Activated CD4-positive, alpha-beta T cell treated with anti-CD3 and anti-CD28 coated beads for 36 hours (primary cell): ENCODE data around the gene RPTOR. TPM values are rescaled to one million over a fixed set of nuclear protein-coding genes. Genes with fewer than 3 reads are reported as not detected.

Experiments
- ATAC-seq: fragments of 200-7000 bp; cut with Tn5 transposase; one replicate; pipeline ENCODE4 v1.10.0; 2021; ENCODE audit warnings: mild to moderate bottlenecking, moderate library complexity
- CTCF ChIA-PET: fragments of 350-600 bp; sonication (Branson Sonifier 250); formaldehyde crosslinking; loops from one replicate; lab custom pipeline; 2021; ENCODE audit warnings: antibody characterized with exemption; lab: Charles Lee
- POLR2A ChIA-PET: fragments of 350-600 bp; sonication (Branson Sonifier 250); formaldehyde crosslinking; loops from one replicate; lab custom pipeline; 2021; ENCODE audit warnings: antibody characterized with exemption, inconsistent platforms; lab: Charles Lee
- DNase-seq: peaks from one replicate; pipeline ENCODE4 v3.0.0-alpha.2; 2020
- H3K27ac Mint-ChIP-seq: one replicate; pipeline ENCODE4 v1.8.0; 2021; ENCODE audit warnings: mixed read lengths
- H3K27me3 Mint-ChIP-seq: one replicate; pipeline ENCODE4 v1.8.0; 2021; ENCODE audit warnings: mixed read lengths
- H3K36me3 Mint-ChIP-seq: one replicate; pipeline ENCODE4 v1.8.0; 2021; ENCODE audit warnings: low read depth, mixed read lengths
- H3K4me1 Mint-ChIP-seq: one replicate; pipeline ENCODE4 v1.8.0; 2021; ENCODE audit warnings: mixed read lengths
- H3K4me3 Mint-ChIP-seq: one replicate; pipeline ENCODE4 v1.8.0; 2021; ENCODE audit warnings: mild to moderate bottlenecking, moderate library complexity, mixed read lengths
- H3K9me3 Mint-ChIP-seq: one replicate; pipeline ENCODE4 v1.8.0; 2021; ENCODE audit warnings: low read depth, mixed read lengths
- intact Hi-C, 2 experiments: fragments of 100-400 bp; cut with DNase I in 1 of 2; cut with micrococcal nuclease in 1 of 2; formaldehyde crosslinking; loops; one replicate each; pipeline versions ENCODE4 v1.14.2 to v1.15.1; 2022 to 2024; cut with DNase I, micrococcal nuclease
- total RNA-seq, 2 experiments: library from RNA; stranded (reverse); gene quantifications; one replicate each; pipeline ENCODE4 v1.2.3, GENCODE V29; 2021

Gene RPTOR
- total RNA-seq, 2 experiments from 2014 or later: 48.6 to 58.1 TPM

GRCh38 chr17:80857756-80858171 is 313.1 kb downstream of the RPTOR start:
- intact Hi-C loops: loop anchor here in 1 of 2 experiments (2.0 to 5.0 kb wide), 2 partner anchors 33 to 95 kb away; no protein-coding TSS in a partner anchor
- H3K4me1 Mint-ChIP-seq: peaks cover 73% of the 10 kb centered on the region
- peaks cover 56% of the 10 kb centered on the region for H3K36me3 Mint-ChIP-seq
- no peak overlapping the region for H3K4me3 Mint-ChIP-seq
- peak overlapping the region; percentile 92 for H3K27ac Mint-ChIP-seq
- H3K27me3 Mint-ChIP-seq: no peaks in the 10 kb centered on the region
- no peak for ATAC-seq
- peaks cover 2% of the 10 kb centered on the region for H3K9me3 Mint-ChIP-seq
- ChIA-PET CTCF (interaction anchor here (1.1 to 1.3 kb wide), 2 partner anchors 14 to 41 kb away, joined by 3 read pairs; no protein-coding TSS in a partner anchor), POLR2A (interaction anchor here (0.5 kb wide), 1 partner anchor 97 kb away, joined by 3 read pairs; no protein-coding TSS in a partner anchor)
- no peak for DNase-seq

DNA sequence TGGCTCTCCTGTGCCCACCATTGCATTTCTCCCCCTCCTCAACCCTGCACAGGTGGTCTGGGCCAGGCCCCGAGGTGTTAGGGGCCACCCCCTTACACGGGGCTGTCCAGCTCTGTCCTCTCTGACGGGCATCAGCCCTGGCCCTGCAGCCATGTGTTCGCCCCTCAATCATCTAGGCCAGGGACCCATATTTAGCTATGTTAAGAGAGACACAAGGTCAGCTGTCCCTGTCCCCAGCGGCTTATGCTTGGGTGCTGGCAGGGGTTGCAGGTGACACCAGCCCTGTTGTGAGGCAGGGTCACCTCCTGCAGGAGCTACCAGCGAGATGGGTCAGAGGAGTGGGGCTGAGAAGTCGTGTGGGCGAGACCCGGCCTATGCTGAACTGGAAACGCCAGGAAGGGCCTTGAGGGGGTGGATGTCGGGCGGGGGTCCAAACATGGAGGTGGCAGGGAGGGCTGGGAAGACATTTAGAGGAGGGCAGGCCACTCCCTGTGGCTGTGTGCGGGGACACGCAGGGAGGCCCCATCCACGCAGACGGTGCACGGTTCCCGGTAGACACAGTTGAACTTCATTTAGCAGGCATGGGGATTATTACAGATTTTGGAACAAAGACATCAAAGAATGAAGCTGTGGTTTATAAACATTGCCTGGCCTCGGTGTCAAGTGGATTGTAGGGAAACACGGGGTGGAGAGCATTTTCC is 313.8 kb downstream of the RPTOR start:
- Mint-ChIP-seq H3K4me3 (no peak overlapping the region), H3K36me3 (peaks cover 61% of the 10 kb centered on the region), H3K27ac (peak overlapping the region; percentile 92), H3K9me3 (peaks cover 8% of the 10 kb centered on the region), H3K4me1 (peaks cover 80% of the 10 kb centered on the region), H3K27me3 (no peaks in the 10 kb centered on the region)
- DNase-seq (no peak), ATAC-seq (no peak)
- ChIA-PET POLR2A (interaction anchor here (0.5 kb wide), 1 partner anchor 98 kb away, joined by 3 read pairs; no protein-coding TSS in a partner anchor), CTCF (interaction anchor here (1.0 to 1.8 kb wide), 3 partner anchors 11 to 84 kb away, joined by 3 to 6 read pairs (median 3); no protein-coding TSS in a partner anchor)
- intact Hi-C loops: loop anchor here in 1 of 2 experiments (5.0 kb wide), 1 partner anchor 96 kb away; no protein-coding TSS in a partner anchor

- ATAC-seq: no peak
- DNase-seq: no peak
- ChIA-PET CTCF (interaction anchor here (0.6 to 1.8 kb wide), 5 partner anchors 10 to 85 kb away, joined by 3 to 6 read pairs (median 3); no protein-coding TSS in a partner anchor), POLR2A (no interaction called here)
- intact Hi-C loops: loop anchor here in 1 of 2 experiments (5.0 kb wide), 1 partner anchor 97 kb away; no protein-coding TSS in a partner anchor
- Mint-ChIP-seq H3K4me3 (no peak overlapping the region), H3K9me3 (peaks cover 12% of the 10 kb centered on the region), H3K36me3 (peaks cover 69% of the 10 kb centered on the region), H3K4me1 (peaks cover 88% of the 10 kb centered on the region), H3K27me3 (no peaks in the 10 kb centered on the region), H3K27ac (peak overlapping the region; percentile 92)
Observed at GRCh38 chr17:80859002-80859941, 314.6 kb downstream of the RPTOR start.

DNA sequence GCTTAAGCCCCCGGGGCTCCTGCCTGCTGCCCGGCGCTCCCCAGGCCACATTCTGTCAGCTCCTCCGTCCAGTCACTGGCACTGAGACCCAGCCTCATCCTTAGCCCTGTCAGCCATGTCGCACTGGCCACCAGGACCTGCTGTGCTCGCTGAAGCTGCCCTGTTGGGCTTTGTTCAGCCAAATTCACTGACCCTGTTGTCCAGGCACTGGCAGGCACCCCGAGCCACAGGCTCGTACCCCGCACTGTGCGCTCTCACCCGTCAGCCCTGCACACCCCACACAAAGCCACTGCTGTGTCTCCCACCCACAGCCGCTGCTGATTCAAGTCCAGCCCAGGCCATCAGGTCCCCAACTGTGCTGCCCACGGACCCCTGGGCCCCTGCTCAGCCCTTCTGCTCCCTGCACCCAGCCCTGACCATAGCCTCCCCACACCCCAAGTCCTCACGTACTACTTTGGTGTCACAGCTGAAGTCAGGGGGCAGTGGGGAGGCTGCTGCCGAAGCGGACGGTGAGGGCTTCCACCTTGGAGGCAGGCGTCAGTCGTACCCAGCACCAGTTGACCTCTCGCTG is 315.5 kb downstream of the RPTOR start:
- H3K36me3 Mint-ChIP-seq: peaks cover 69% of the 10 kb centered on the region
- peaks cover 15% of the 10 kb centered on the region for H3K9me3 Mint-ChIP-seq
- H3K4me1 Mint-ChIP-seq: peaks cover 90% of the 10 kb centered on the region
- H3K27me3 Mint-ChIP-seq: no peaks in the 10 kb centered on the region
- DNase-seq (no peak), ATAC-seq (no peak)
- intact Hi-C loops: no loop called here
- ChIA-PET POLR2A (no interaction called here), CTCF (interaction anchor here (0.6 to 1.8 kb wide), 3 partner anchors 9 to 61 kb away, joined by 3 to 6 read pairs (median 4); no protein-coding TSS in a partner anchor)
- H3K4me3 Mint-ChIP-seq: no peak overlapping the region
- H3K27ac Mint-ChIP-seq: peak overlapping the region; percentile 72

GRCh38 chr17:80860703-80861417 is 316.2 kb downstream of the RPTOR start:
- H3K4me3 Mint-ChIP-seq: no peak overlapping the region
- ChIA-PET POLR2A (no interaction called here), CTCF (interaction anchor here (1.8 kb wide), 1 partner anchor 8 kb away, joined by 6 read pairs; no protein-coding TSS in a partner anchor)
- peak overlapping the region; percentile 87 for H3K27ac Mint-ChIP-seq
- no peaks in the 10 kb centered on the region for H3K27me3 Mint-ChIP-seq
- ATAC-seq (no peak), DNase-seq (no peak)
- intact Hi-C loops: no loop called here
- H3K9me3 Mint-ChIP-seq: peaks cover 15% of the 10 kb centered on the region
- peaks cover 63% of the 10 kb centered on the region for H3K36me3 Mint-ChIP-seq
- peaks cover 89% of the 10 kb centered on the region for H3K4me1 Mint-ChIP-seq

DNA sequence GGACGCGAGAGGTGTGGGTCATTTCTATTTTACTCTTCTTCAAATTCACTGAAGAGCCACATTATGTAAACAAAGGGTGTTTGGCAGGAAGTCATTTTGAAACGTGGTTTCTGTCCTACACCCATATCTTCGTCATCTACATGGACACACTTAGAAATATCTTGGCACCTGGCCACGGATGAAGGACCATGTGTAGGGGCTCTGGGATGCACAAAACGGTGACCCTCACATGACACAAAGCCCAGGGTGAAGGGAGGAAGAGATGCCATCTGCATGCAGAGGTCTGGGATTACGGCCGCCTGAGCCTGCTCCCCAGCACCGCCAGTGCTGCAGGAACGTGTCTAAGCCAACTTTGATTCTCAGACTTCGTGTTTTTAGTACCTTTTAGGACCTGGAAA is 316.8 kb downstream of the RPTOR start:
- ATAC-seq: no peak
- ChIA-PET POLR2A (no interaction called here), CTCF (interaction anchor here (1.0 to 1.4 kb wide), 4 partner anchors 9 to 78 kb away, joined by 4 read pairs; no protein-coding TSS in a partner anchor)
- Mint-ChIP-seq H3K36me3 (peaks cover 61% of the 10 kb centered on the region), H3K9me3 (peaks cover 15% of the 10 kb centered on the region), H3K4me1 (peaks cover 86% of the 10 kb centered on the region), H3K4me3 (no peak overlapping the region), H3K27ac (peak overlapping the region; percentile 87), H3K27me3 (no peaks in the 10 kb centered on the region)
- intact Hi-C loops: no loop called here
- no peak for DNase-seq

- peaks cover 60% of the 10 kb centered on the region for H3K36me3 Mint-ChIP-seq
Observed at GRCh38 chr17:80861892-80862291, 317.3 kb downstream of the RPTOR start.

GRCh38 chr17:80862481-80862961 is 317.9 kb downstream of the RPTOR start:
- CTCF ChIA-PET: interaction anchor here (1.0 to 1.4 kb wide), 4 partner anchors 8 to 79 kb away, joined by 4 read pairs; no protein-coding TSS in a partner anchor
- Mint-ChIP-seq H3K27me3 (no peaks in the 10 kb centered on the region), H3K9me3 (peaks cover 15% of the 10 kb centered on the region), H3K36me3 (peaks cover 58% of the 10 kb centered on the region), H3K4me1 (peaks cover 85% of the 10 kb centered on the region), H3K27ac (peak overlapping the region; percentile 87), H3K4me3 (no peak overlapping the region)
- no peak for ATAC-seq
- intact Hi-C loops: no loop called here
- POLR2A ChIA-PET: interaction anchor here (0.6 kb wide), 1 partner anchor 257 kb away, joined by 3 read pairs; no protein-coding TSS in a partner anchor
- DNase-seq: no peak

More at GRCh38 chr17:80861892-80862291, 317.3 kb downstream of the RPTOR start:
- CTCF ChIA-PET: interaction anchor here (1.0 to 1.4 kb wide), 4 partner anchors 9 to 78 kb away, joined by 4 read pairs; no protein-coding TSS in a partner anchor
- POLR2A ChIA-PET: no interaction called here
- Mint-ChIP-seq H3K4me1 (peaks cover 86% of the 10 kb centered on the region), H3K27ac (peak overlapping the region; percentile 87), H3K4me3 (no peak overlapping the region), H3K27me3 (no peaks in the 10 kb centered on the region), H3K9me3 (peaks cover 15% of the 10 kb centered on the region)
- peak; percentile 73 for ATAC-seq
- intact Hi-C loops: no loop called here
- peak; percentile 81 for DNase-seq

GRCh38 chr17:80862978-80863377 is 318.3 kb downstream of the RPTOR start:
- ChIA-PET CTCF (interaction anchor here (1.4 kb wide), 3 partner anchors 14 to 79 kb away, joined by 4 read pairs; no protein-coding TSS in a partner anchor), POLR2A (interaction anchor here (0.6 kb wide), 1 partner anchor 258 kb away, joined by 3 read pairs; no protein-coding TSS in a partner anchor)
- peaks cover 55% of the 10 kb centered on the region for H3K36me3 Mint-ChIP-seq
- H3K4me1 Mint-ChIP-seq: peaks cover 85% of the 10 kb centered on the region
- H3K4me3 Mint-ChIP-seq: no peak overlapping the region
- H3K27ac Mint-ChIP-seq: peak overlapping the region; percentile 87
- DNase-seq: no peak
- H3K27me3 Mint-ChIP-seq: no peaks in the 10 kb centered on the region
- intact Hi-C loops: no loop called here
- H3K9me3 Mint-ChIP-seq: peaks cover 15% of the 10 kb centered on the region
- ATAC-seq: no peak

DNA sequence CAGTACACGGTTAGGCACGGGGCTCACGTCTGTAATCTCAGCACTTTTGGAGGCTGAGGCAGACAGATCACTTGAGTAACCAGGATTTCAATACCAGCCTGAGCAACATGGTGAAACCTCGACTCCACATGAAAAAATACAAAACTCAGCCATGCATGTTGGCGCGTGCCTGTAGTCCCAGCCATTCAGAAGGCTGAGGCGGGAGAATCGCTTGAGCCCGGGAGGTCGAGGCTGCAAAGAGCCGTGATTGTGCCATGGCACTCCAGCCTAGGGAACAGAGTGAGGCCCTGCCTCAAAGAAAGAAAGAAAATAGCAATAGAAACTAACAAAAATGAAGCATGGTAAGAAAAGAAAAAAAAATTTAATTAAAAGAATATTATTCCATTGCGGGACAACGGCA is 319.0 kb downstream of the RPTOR start:
- no peak overlapping the region for H3K4me3 Mint-ChIP-seq
- peaks cover 49% of the 10 kb centered on the region for H3K36me3 Mint-ChIP-seq
- intact Hi-C loops: no loop called here
- H3K27me3 Mint-ChIP-seq: no peaks in the 10 kb centered on the region
- peak overlapping the region; percentile 87 for H3K27ac Mint-ChIP-seq
- H3K9me3 Mint-ChIP-seq: peaks cover 15% of the 10 kb centered on the region
- H3K4me1 Mint-ChIP-seq: peaks cover 85% of the 10 kb centered on the region
- ChIA-PET CTCF (interaction anchor here (0.7 to 0.9 kb wide), 3 partner anchors 73 to 272 kb away, joined by 3 read pairs; no protein-coding TSS in a partner anchor), POLR2A (no interaction called here)
- ATAC-seq (no peak), DNase-seq (no peak)
